ENCODE results near the gene FXYD1.

The FXYD1 gene

DNA sequence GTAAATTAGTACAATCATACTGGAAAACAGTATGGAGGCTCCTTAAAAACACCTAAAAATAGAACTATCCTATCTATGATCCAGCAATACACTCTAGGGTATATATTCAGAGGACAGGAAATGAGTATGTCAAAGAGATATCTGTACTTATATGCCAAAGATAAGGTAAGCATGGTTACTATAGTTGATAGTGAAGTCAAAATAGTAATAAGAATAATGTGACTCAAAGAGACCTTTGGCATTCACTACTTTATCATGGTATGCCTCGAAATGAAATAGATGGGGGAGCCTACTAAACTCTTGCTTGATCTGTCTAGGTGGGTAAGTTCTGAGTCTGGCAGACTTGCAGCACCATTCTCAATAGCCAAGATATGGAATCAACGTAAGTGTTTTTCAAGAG is 46.3 kb downstream of the FXYD1 start:
- DNase-seq (ENCODE audit: low read depth in 1 of 2, low spot score in 1 of 2) = no peak
- no peaks in the 10 kb centered on the region for H3K27me3 ChIP-seq (ENCODE audit: insufficient read depth, poor library complexity, severe bottlenecking)
- TF ChIP-seq, protein P1, sequence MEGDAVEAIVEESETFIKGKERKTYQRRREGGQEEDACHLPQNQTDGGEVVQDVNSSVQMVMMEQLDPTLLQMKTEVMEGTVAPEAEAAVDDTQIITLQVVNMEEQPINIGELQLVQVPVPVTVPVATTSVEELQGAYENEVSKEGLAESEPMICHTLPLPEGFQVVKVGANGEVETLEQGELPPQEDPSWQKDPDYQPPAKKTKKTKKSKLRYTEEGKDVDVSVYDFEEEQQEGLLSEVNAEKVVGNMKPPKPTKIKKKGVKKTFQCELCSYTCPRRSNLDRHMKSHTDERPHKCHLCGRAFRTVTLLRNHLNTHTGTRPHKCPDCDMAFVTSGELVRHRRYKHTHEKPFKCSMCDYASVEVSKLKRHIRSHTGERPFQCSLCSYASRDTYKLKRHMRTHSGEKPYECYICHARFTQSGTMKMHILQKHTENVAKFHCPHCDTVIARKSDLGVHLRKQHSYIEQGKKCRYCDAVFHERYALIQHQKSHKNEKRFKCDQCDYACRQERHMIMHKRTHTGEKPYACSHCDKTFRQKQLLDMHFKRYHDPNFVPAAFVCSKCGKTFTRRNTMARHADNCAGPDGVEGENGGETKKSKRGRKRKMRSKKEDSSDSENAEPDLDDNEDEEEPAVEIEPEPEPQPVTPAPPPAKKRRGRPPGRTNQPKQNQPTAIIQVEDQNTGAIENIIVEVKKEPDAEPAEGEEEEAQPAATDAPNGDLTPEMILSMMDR (IDR thresholded peaks at IDR 0.05; ENCODE audit: insufficient read depth, low read length) = no peak
- TF ChIP-seq GABPA (IDR thresholded peaks at IDR 0.05; ENCODE audit: low read depth) (no peak), POLR2AphosphoS5 (IDR thresholded peaks at IDR 0.05; ENCODE audit: low read depth) (no peak), SPI1 (IDR thresholded peaks at IDR 0.05; ENCODE audit: borderline replicate concordance, low read depth) (no peak)
- TF ChIP-seq, protein P2, sequence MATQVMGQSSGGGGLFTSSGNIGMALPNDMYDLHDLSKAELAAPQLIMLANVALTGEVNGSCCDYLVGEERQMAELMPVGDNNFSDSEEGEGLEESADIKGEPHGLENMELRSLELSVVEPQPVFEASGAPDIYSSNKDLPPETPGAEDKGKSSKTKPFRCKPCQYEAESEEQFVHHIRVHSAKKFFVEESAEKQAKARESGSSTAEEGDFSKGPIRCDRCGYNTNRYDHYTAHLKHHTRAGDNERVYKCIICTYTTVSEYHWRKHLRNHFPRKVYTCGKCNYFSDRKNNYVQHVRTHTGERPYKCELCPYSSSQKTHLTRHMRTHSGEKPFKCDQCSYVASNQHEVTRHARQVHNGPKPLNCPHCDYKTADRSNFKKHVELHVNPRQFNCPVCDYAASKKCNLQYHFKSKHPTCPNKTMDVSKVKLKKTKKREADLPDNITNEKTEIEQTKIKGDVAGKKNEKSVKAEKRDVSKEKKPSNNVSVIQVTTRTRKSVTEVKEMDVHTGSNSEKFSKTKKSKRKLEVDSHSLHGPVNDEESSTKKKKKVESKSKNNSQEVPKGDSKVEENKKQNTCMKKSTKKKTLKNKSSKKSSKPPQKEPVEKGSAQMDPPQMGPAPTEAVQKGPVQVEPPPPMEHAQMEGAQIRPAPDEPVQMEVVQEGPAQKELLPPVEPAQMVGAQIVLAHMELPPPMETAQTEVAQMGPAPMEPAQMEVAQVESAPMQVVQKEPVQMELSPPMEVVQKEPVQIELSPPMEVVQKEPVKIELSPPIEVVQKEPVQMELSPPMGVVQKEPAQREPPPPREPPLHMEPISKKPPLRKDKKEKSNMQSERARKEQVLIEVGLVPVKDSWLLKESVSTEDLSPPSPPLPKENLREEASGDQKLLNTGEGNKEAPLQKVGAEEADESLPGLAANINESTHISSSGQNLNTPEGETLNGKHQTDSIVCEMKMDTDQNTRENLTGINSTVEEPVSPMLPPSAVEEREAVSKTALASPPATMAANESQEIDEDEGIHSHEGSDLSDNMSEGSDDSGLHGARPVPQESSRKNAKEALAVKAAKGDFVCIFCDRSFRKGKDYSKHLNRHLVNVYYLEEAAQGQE (IDR thresholded peaks at IDR 0.05; ENCODE audit: insufficient replicate concordance, low read depth) = no peak
- no peak overlapping the region for H3K27ac ChIP-seq (replicated peaks)
- no peak overlapping the region for H3K4me3 ChIP-seq (replicated peaks; ENCODE audit: insufficient read depth, low read length)
